Keratinocyte (primary cell): ENCODE results near the gene SNRPD3. TPM values are rescaled to one million over a fixed set of nuclear protein-coding genes. Genes with fewer than 3 reads are reported as not detected.
A peak's percentile ranks its signal among the peaks of the same experiment; 100 is the strongest.
"Not testable (repeated sequence)": the region's sequence is repeated elsewhere in the genome, so short reads cannot be mapped to it uniquely, and the experiment has no call there.

Experiments
- DNase-seq: peaks from one replicate; pipeline ENCODE4 v3.0.0-alpha.2; 2011; ENCODE audit warnings: low read depth, missing footprints, low spot score
- FAIRE-seq: peaks from 2 replicates; lab custom pipeline; 2011; peaks lifted over from hg19 to GRCh38; lab: Jason Lieb, UNC
- H2AFZ ChIP-seq: 2 replicates; pipeline ENCODE4 v1.6.0; 2012; ENCODE audit warnings: low read length, control low read depth, inconsistent platforms; ENCODE audit not compliant: control insufficient read depth
- H3K27ac ChIP-seq: 2 replicates; pipeline ENCODE4 v1.5.1; 2011; ENCODE audit warnings: low read length; ENCODE audit not compliant: control insufficient read depth, insufficient read depth
- H3K27me3 ChIP-seq: 3 replicates; pipeline ENCODE4 v1.6.0; 2011; ENCODE audit warnings: low read length; ENCODE audit not compliant: control insufficient read depth, insufficient read depth; ENCODE audit errors: extremely low read depth
- H3K36me3 ChIP-seq, 2 experiments: 2 replicates in 1 of 2; 3 replicates in 1 of 2; pipeline ENCODE4 v1.5.1; 2011; ENCODE audit warnings: low read length in 2 of 2, mild to moderate bottlenecking in 1 of 2; ENCODE audit not compliant: control insufficient read depth in 2 of 2, insufficient read depth in 2 of 2; ENCODE audit errors: extremely low read depth in 1 of 2
- H3K4me1 ChIP-seq: 3 replicates; pipeline ENCODE4 v1.5.1; 2011; ENCODE audit warnings: low read length; ENCODE audit not compliant: control insufficient read depth, insufficient read depth; ENCODE audit errors: extremely low read depth
- H3K4me2 ChIP-seq: 3 replicates; pipeline ENCODE4 v1.6.0; 2011; ENCODE audit warnings: low read depth, low read length; ENCODE audit not compliant: control insufficient read depth, insufficient read depth; ENCODE audit errors: extremely low read depth
- H3K4me3 ChIP-seq, 3 experiments: fragments of 200-600 bp in 1 of 3; sonication (generic) in 1 of 3; 2 replicates in 2 of 3; 3 replicates in 1 of 3; pipeline ENCODE4 v1.5.1; 2011 to 2016; ENCODE audit warnings: low read length in 3 of 3, mild to moderate bottlenecking in 3 of 3, control low read depth in 2 of 3, inconsistent platforms in 1 of 3, low read depth in 1 of 3, mixed read lengths in 1 of 3, mixed run types in 1 of 3, moderate library complexity in 1 of 3; ENCODE audit not compliant: control insufficient read depth in 2 of 3, insufficient read depth in 2 of 3; ENCODE audit errors: extremely low read depth in 1 of 3
- H3K79me2 ChIP-seq: 2 replicates; pipeline ENCODE4 v1.6.0; 2012; ENCODE audit warnings: low read length; ENCODE audit not compliant: control insufficient read depth, insufficient read depth
- H3K9ac ChIP-seq: 3 replicates; pipeline ENCODE4 v1.6.0; 2011; ENCODE audit warnings: low read length; ENCODE audit not compliant: control insufficient read depth, insufficient read depth; ENCODE audit errors: extremely low read depth
- H3K9me1 ChIP-seq: 3 replicates; pipeline ENCODE4 v1.6.0; 2011; ENCODE audit warnings: low read length; ENCODE audit not compliant: control insufficient read depth, insufficient read depth; ENCODE audit errors: extremely low read depth
- H3K9me3 ChIP-seq: 2 replicates; pipeline ENCODE4 v1.5.1; 2012; ENCODE audit warnings: low read depth, low read length; ENCODE audit not compliant: control insufficient read depth
- H4K20me1 ChIP-seq: 3 replicates; pipeline ENCODE4 v1.6.0; 2011; ENCODE audit warnings: low read length; ENCODE audit not compliant: control insufficient read depth, insufficient read depth; ENCODE audit errors: extremely low read depth
- EZH2 ChIP-seq: IDR thresholded peaks from one replicate; pipeline ENCODE4 v1.6.1; 2012; ENCODE audit warnings: inconsistent platforms, mild to moderate bottlenecking, low read length, moderate library complexity
- dilution Hi-C: fragments of 300-500 bp; cut with MboI; formaldehyde crosslinking; loops from one replicate; pipeline ENCODE4 v1.7.0; 2020; ENCODE audit warnings: low sequenced_read_pairs; ENCODE audit not compliant: extremely low pct_ligation_motif_present
- polyA plus RNA-seq, 5 experiments: library from polyadenylated mRNA; depleted of rRNA in 3 of 5; stranded (reverse) in 3 of 5; stranded (forward) in 1 of 5; unstranded in 1 of 5; fragments of >200 nt; gene quantifications; 1 replicate in 1 of 5; 2 replicates in 3 of 5; 3 replicates in 1 of 5; pipeline versions ENCODE4 v1.2.1 to v1.2.3, GENCODE V29; 2011 to 2012; ENCODE audit warnings: missing spikeins in 2 of 5, low read depth in 1 of 5, low replicate concordance in 1 of 5
- TF ChIP-seq, protein P1 (sequence below), 3 experiments: IDR thresholded peaks in 1 of 3; conservative IDR thresholded peaks in 1 of 3; optimal IDR thresholded peaks in 1 of 3; 2 replicates in 2 of 3; 3 replicates in 1 of 3; pipeline versions ENCODE3 to v1.5.1; 2011; ENCODE audit warnings: low read length in 3 of 3, mild to moderate bottlenecking in 3 of 3, moderate library complexity in 2 of 3, control low read depth in 1 of 3, inconsistent platforms in 1 of 3; ENCODE audit not compliant: insufficient read depth in 2 of 3; ENCODE audit errors: extremely low read depth in 1 of 3

SNRPD3 gene
- polyA plus RNA-seq, 1 donor (not counting 4 experiments of a cell fraction or from before 2014, with no cell fraction given) = 135 TPM

DNA sequence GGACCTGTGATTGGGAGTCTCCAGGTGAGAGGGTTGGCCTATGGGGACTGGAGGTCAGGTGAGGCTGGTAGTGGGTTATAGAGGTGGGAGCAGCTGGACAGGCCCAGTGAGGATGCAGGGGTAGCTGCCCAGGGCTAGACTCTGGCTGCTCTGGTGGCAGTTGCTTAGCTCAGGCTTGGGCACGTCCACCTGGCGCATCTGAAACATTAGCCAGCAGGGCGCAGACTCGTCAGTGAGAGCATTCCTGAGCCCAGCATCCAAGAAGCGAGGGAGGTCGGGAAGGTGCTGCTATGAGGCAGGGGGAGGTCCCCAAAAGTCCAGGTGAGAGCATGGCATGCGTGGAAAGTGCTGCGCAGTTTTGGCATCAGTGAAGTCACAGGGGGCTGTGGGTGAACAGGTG is 43.7 kb downstream of the SNRPD3 start:
- no peak overlapping the region for H3K9ac ChIP-seq
- no peaks in the 10 kb centered on the region for H3K79me2 ChIP-seq
- no peaks in the 10 kb centered on the region for H3K9me3 ChIP-seq
- no peaks in the 10 kb centered on the region for H3K36me3 ChIP-seq
- H3K4me3 ChIP-seq = no peak overlapping the region
- dilution Hi-C loops = no loop called here
- H3K9me1 ChIP-seq = no peaks in the 10 kb centered on the region
- H3K27me3 ChIP-seq = no peaks in the 10 kb centered on the region
- no peaks in the 10 kb centered on the region for H4K20me1 ChIP-seq
- no peak overlapping the region for H3K27ac ChIP-seq
- FAIRE-seq = no peak
- TF ChIP-seq, protein P1, sequence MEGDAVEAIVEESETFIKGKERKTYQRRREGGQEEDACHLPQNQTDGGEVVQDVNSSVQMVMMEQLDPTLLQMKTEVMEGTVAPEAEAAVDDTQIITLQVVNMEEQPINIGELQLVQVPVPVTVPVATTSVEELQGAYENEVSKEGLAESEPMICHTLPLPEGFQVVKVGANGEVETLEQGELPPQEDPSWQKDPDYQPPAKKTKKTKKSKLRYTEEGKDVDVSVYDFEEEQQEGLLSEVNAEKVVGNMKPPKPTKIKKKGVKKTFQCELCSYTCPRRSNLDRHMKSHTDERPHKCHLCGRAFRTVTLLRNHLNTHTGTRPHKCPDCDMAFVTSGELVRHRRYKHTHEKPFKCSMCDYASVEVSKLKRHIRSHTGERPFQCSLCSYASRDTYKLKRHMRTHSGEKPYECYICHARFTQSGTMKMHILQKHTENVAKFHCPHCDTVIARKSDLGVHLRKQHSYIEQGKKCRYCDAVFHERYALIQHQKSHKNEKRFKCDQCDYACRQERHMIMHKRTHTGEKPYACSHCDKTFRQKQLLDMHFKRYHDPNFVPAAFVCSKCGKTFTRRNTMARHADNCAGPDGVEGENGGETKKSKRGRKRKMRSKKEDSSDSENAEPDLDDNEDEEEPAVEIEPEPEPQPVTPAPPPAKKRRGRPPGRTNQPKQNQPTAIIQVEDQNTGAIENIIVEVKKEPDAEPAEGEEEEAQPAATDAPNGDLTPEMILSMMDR (optimal IDR thresholded peaks at IDR 0.05 in 1 of 3, IDR thresholded peaks at IDR 0.05 in 1 of 3, conservative IDR thresholded peaks at IDR 0.05 in 1 of 3; ENCODE audit: extremely low read depth in 1 of 3, insufficient read depth in 2 of 3, low read length in 3 of 3) = peak in 1 of 3 experiments; percentile 6
- TF ChIP-seq EZH2 = no peak
- no peak overlapping the region for H2AFZ ChIP-seq
- H3K4me1 ChIP-seq = peaks cover 22% of the 10 kb centered on the region
- DNase-seq = no peak
- H3K4me2 ChIP-seq = no peak overlapping the region

DNA sequence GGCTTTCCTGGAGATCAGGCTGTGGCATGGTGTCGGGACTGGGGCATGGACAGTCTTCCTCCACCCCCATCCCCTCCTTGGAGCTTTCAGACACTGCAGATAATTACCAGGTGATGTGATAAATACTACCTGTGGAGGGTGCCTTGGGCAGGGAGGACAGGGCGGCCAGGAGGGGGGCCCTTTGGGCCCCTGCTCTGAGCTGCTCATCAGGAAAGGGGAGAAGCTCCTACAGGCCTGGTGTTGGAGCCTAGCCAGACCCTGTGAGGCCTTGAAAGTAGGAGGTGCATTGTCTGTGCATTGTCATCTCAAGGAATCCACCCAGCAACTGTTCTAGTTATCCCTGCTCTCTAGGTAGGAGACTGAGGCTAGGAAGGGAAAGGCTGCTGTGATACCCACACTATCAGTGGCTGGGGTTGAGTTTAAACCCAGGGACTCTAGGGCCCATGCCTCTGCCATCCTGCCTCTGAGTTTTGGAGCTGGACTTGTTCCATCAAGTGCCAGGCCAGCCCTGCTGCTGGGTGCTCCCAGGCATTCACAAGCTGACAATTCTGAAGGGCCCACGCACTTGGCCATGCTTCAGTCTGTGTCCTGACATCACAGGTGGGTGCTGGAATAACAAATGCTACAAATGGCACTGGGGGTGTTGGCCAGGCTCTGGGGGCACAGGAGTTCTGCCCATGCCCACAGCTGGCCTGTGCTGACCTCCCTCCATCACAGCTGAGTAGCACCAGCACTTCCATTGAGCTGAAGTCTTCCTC is 44.3 kb downstream of the SNRPD3 start:
- H3K36me3 ChIP-seq, H3K4me2 ChIP-seq, H3K9me3 ChIP-seq, H3K9ac ChIP-seq, H2AFZ ChIP-seq, DNase-seq, H4K20me1 ChIP-seq, H3K27me3 ChIP-seq, FAIRE-seq, H3K4me3 ChIP-seq, H3K9me1 ChIP-seq, H3K27ac ChIP-seq, H3K79me2 ChIP-seq, dilution Hi-C loops: not testable (repeated sequence)
- peaks cover 22% of the 10 kb centered on the region for H3K4me1 ChIP-seq
